GM18508 (cell line): ENCODE results near the gene TRIAP1.

Source experiments
- ATAC-seq: cut with Tn5 transposase; IDR thresholded peaks from one replicate; pipeline ENCODE4 v1.9.1; 2021; ENCODE audit warnings: moderate number of reproducible peaks; ENCODE audit not compliant: insufficient read depth, unreplicated experiment

Gene TRIAP1

DNA sequence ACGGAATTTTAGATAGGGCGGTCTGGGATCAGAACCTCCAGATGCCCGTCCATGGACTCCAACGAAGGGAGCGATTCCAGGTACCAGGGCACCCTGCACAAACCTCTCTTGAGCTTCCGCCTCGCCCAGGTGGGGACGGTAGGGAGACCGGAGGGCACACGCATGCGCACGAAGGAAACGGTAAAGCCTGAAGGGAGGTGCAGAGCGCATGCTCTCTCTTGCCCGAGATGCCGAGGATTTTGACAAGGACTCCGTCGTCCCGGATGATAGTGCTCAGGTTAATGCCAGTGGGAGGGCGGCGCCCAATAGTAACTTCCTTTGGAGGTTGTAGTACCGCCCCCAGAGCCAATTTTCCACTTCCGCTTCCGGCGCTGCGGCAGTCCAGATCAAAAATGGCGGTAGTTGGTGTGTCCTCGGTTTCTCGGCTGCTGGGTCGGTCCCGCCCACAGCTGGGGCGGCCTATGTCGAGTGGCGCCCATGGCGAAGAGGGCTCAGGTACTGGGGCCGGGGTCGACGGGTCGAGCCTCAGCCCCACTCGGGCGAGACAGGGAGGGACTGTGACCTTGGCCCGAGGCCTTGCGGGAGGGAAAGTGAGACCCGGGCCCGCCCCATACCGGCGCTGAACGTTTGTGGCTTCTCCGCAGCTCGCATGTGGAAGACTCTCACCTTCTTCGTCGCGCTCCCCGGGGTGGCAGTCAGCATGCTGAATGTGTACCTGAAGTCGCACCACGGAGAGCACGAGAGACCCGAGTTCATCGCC lies 8.3 kb downstream of the TRIAP1 start, which contains the start of gene COX6A1:
TSS of gene COX6A1 (plus strand) at position 379 of the 760 bp plus-strand sequence. CDS start at position 393, 14 bp downstream.
- peak; percentile 91 for ATAC-seq

DNA sequence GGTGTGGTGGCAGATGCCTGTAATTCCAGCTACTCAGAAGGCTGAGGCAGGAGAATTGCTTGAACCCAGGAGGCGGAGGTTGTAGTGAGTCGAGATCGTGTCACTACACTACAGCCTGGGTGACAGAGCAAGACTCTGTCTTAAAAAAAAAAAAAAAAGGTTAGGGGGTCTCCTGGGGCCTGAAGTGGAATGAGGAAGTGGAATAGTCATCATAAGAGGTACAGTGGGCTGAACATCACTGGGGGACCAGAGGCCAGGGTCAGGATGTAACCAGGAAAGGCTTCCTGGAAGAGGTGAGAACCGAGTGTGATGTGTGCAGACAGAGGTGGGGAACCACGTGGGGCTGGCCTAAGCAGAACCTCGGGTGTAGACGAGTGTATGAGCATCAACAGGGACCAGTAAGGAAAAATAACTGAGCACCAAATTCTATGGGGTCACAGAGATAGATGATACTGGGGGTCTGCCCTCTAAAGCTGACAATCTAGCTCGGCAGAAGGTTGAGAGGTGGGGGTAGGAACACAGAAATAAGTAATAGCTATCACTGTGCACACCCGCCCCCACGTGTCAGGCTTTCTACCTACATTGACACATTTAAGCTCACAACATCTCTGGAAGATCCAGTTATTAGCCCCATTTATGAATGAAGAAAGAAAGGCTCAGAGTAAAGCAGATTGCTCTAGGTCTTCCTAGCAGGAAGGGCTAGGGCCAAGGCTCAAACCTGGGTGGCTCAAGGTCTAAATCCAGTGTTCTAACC lies 13.2 kb downstream of the TRIAP1 start:
- ATAC-seq, result no peak

DNA sequence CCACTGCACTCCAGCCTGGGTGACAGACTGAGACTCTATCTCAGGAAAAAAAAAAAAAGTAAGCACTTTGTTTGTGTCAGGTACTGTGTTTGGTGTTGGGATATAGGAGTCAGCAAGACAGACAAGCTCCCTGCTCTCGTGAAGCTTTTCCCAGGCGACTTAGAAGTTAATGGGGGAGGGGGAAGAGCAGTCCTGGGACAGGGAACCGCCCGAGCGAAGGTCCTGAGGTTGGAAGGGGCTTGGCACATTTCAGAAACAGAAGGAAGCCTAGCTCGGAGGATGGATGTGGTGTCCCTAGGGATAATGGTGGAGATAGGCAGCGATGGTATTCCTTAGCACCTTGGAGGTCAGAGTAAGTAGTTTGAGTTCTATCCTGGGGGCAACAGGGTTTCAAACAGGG lies 16.8 kb downstream of the TRIAP1 start:
- ATAC-seq, result no peak

DNA sequence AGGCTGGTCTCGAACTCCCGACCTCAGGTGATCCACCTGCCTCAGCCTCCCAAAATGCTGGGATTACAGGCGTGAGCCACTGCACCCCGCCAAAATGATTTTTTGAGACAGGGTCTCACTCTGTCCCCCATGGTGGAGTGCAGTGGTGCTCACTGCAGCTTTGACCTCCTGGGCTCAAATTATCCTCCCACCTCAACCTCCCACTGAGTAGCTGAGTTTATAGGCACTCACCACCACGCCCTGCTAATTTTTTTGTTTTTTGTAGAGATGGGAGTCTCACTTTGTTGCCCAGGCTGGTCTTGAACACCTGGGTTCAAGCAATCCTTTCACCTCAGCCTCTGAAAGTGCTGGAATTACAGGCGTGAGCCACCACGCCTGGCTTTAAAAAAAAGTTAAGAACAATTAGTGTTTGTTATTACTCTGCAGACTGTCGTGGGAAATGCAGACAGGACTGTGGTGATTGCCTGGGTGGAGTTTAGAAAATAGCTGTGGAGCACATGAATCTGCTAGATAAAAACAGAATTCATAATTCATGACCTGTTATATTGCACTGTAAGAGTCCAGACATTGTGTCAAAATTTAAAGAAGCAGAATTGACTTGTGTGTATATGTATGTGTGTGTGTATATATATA lies 17.5 kb downstream of the TRIAP1 start:
- ATAC-seq, result no peak

DNA sequence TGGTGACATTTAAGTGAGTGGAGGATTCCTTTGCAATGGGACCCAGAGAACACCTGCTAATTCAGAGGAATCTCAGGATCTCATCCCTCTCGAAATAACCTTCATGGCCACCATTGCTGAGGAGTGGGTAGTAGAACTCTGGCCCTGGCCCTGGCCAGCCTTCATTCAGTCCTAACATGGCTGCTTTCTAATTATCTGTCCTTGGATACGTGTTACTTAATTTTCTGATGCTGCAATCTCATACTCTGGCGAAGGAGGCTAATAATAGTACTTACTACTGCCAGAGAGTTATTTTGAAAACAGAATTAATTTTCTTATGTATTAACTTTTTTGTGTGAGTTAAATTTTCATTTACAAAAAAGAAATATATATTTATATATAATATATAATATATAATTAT lies 20.4 kb downstream of the TRIAP1 start:
- ATAC-seq, result no peak

DNA sequence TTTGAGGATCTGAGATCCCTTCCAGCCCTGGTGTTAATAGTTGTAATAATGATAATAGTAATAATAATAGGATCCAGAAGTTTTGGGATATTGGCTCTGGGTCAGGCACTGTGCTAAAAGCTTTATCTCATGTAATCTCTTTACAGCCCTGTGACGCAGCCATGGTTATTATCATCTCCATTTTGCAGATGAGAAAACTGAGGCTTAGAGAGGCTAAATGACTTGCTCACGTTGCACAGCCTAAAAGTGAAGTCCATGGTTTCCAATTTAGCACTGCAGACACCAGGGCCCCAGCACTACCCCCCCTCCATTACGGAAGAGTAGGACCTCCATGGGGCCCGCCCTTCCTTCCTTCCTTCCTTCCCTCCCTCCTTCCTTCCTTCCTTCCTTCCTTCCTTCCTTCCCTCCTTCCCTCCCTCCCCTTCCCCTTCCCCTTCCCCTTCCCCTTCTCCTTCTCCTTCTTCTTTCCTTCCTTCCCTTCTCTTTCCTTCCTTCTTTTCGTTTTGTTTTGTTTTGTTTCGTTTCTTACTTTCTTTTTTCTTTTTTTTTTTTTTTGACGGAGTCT lies 23.2 kb downstream of the TRIAP1 start:
- no peak for ATAC-seq

DNA sequence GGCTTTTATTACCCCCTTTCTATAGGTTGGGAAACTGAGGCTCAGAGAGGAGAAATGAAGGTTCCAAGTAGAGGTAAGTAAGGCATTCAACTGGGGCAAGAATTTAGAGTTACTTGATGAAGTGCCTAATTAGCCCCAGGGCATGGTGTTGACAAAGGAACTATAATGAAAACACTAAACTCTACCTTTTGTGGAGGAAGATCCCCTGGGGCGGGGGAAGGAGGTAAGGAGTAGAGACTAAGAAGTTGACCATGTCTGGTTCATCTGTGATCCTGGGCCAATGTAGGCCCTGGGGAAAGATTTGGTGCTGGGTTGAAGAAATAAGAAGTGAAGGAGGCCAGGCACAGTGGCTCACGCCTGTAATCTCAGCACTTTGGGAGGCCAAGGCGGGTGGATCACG lies 24.5 kb downstream of the TRIAP1 start:
- no peak for ATAC-seq

DNA sequence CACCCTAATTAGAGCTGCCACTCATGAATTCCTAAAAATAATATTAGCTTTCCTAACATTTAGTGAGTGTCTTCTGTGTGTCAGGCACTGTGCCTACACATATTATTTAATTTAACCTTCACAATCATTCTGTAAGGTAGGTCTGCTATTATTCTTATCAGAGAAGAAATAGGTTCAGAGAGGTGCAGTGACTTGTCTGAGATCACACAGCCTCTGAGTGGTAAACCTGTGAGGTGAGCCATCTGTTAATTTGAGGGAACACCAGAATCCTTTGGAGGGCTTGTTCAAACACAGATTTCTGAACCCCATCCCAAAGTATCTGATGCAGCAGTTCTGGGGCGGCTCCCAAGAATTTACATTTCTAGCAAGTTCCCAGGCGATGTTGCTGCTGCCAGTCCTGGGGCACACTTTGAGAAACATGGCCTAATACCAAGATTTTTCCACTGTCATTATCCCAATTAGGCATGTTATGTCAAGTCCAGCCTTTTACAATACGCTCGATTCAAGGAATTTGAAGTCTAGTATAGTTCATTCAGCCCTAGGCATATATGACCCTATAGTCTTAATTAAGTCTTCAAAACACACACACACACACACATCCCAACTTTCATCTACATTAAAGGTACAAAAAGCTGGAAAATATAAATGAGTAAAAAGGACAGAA lies 28.1 kb downstream of the TRIAP1 start:
- no peak for ATAC-seq

DNA sequence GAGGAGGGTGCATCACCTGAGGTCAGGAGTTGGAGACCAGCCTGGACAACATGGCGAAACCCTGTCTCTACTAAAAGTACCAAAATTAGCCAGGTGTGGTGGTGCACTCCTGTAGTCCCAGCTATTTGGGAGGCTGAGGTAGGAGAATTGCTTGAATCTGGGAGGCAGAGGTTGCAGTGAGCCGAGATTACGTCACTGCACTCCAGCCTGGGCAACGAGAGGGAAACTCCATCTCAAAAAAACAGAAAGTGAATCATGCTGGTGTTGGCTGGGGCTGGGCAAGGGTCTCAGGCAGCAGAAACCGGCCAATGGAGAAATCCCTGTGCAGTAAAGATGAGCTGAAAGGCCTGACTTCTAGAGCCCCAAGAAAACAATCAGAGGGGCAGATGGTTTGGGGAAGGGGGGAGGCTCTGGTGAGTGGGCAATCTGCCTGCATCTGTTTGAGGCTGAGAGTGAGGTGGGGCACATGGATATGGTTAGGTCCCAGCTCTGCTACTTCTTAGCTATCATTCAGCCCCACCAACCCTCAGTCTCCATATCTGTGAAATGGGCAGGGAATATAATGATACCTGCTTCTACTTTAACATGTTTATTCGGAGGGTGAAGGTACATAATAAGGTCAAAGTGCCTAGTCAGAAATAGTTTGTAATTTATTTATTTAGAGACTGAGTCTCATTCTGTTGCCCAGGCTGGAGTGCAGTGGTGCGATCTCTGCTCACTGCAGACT lies 29.5 kb downstream of the TRIAP1 start:
- no peak for ATAC-seq

DNA sequence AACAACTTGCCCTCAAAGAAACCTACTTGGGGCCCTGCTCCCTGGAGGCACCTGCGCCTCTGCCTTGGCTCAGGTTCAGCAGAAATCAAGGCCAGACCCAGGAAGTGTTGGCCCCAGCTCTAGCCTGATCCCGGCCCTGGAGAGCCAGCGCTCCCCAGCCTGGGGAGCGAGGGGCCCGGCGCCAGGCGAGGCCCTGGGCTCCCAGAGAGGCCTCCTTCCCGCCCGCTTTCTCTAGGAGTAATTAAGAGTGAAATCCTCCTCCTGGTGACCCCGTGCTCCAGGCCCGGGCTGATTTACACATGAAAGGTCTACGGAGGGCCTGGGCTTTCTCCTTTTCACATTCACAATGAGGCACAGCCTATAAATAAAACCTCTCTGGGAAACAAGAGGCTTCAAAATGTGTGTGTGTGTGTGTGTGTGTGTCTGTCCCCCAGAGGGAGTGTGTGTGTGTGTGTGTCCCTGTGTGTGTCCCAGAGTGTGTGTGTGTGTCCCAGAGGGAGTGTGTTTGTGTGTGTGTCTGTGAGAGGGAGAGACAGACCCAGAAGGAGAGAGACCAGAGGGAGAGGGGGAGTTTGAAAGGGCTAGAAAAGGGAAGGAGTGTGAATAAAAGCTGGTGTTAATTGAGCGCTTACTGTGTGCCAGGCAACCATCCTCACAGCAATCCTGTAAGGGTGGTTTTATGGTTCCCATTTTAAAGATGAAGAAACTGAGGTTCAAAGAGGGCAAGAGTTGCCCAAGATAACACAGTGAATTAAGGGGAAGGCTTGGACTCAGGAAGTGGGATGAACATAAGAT lies 32.1 kb downstream of the TRIAP1 start:
- no peak for ATAC-seq

DNA sequence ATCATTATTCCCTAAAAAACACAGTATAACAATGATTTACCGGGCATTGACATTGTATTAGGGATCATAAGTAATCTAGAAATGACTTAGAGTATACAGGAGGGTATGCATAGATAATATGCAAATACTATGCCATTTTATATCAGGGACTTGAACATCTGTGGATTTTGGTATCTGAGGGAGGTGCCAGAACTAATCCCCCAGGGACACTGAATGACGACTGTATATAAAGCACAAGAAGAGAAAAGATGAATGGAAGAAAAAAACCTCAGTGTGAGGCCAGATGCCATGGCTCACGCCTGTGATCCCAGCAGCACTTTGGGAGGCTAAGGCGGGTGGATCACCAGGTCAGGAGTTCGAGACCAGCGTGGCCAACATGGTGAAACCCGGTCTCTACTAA lies 33.8 kb downstream of the TRIAP1 start:
- no peak for ATAC-seq

DNA sequence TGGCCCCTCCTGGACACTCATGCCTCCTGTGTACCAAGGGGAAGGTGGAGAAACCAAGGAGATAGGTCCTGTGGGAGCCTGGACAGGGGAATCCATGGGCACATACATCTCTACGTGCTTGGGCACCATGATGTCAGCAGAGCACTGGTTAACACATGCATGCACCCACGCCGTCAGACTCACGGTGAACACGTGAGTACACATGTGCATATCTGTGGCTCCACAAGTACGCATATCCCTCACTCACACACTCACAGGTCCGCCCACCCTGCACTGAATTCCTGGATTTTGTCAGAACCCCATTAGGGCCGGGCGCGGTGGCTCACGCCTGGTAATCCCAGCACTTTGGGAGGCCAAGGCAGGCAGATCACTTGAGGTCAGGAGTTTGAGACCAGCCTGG lies 37.4 kb downstream of the TRIAP1 start:
- no peak for ATAC-seq

DNA sequence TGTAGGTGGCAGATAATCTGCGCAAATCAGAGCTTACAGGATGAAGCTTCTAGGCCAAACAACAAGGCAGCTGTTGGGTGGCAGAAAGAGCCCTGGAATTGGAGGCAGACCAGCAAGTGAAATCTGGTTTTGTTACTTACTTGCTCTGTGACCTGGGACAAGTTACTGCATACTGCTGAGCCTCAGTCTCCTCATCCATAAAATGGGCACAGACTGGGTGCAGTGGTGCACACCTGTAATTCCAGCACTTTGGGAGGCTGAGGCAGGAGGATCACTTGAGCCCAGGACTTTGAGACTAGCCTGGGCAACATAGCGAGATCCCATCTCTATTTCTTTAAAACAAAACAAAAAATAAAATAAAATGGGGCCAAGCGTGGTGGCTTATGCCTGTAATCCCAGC lies 39.6 kb downstream of the TRIAP1 start:
- no peak for ATAC-seq

DNA sequence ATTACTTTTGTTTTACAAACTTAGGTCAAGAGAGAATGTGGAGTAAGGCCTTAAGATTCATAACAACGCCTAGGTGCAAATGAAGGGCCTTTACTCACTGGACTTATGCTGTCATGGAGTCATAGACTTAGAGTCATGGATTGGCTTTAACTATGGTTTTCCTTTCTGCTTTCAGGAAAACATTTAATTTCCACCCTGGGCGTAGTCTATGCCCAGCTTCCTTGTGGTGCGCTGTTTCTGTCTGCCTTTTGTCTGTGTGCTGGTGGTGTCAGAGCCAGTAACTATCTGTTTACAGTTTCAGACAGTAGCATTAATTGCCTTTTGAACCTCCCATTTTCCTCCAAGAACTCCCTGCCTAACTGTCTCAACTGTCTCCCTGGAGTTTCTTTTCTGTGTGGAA lies 40.1 kb downstream of the TRIAP1 start:
- ATAC-seq, result no peak

DNA sequence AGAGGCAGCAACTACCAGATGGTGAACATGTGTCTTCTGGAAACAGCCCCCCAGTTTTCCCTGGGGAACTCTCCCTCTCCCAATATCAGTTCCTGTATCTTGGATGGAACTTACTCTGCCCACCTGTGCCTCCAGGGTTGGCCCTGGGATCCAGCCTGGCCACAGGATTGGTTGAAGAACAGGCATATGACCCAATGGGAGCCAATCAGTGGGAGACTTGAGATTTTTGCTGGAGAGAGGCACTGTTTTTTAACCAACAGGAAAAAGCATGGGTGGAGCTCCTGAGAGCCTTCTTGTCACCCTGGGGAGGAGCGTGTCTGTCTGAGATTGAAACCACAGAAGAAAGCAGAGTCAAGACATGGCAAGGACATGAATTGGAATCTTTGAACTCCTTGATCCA lies 41.9 kb downstream of the TRIAP1 start:
- no peak for ATAC-seq

DNA sequence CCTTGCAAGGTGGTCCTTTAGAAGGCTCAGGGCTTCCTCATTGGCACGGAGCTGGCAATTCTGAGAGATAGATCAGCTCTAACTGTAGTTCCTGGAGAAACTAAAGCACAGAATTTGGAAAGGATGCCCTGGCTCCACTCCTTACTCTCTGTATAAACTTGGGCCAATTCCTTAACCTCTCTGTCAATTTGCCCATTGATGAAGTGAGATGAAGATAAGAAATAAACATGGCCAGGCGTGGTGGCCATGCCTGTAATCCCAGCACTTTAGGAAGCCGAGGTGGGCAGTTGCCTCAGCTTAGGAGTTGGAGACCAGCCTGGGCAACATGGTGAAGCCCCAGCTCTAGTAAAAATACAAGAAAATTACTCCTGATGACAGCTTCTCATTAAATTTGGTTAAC lies 42.3 kb downstream of the TRIAP1 start:
- ATAC-seq, result no peak

DNA sequence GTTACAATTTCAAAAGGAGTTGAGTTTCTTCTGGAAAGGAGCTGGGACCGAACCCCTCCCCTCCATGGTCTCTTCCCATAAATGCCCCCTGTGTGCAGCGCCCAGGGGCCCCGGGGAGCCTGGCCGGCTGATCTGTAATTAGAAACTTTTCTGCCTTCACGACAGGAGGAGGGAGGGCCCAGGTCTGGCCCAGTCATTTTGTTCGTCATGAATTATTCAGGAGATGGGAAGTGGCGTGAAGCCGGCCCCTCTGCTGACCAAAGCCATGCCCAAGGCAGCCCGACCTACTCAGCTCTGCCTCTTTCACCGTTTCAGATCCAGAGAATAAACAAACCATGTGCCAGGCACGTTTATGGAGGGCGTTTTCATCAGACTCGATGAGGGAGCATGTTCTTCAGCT lies 44.0 kb downstream of the TRIAP1 start:
- no peak for ATAC-seq

DNA sequence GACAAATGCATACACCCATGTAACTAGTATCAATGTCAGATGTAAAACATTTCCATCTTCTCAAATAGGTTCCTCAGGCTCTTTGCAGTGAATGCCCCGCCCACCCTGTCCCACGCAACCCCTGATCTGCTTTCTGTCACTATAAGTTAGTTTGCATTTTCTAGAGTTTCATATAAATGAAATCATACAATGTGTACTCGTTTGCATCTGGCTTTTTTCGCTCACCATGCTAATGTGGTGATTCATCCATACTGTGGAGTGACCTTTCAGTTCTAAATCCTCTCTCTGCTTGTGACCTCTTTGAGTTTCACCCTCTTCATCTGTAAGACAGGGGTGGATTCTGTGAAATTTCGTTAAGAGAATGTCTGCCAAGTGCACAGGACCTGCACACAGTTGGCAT lies 46.7 kb downstream of the TRIAP1 start:
- no peak for ATAC-seq
